Bladder microvascular endothelial cell (primary cell): ENCODE measurements around the gene SLC12A6. TPM values are rescaled to one million over a fixed set of nuclear protein-coding genes. Genes with fewer than 3 reads are reported as not detected.

ENCODE experiments used
- total RNA-seq: library from RNA; depleted of rRNA; stranded (reverse); fragments of >200 nt; gene quantifications from 2 replicates; pipeline ENCODE4 v1.2.3, GENCODE V29; 2014

SLC12A6 gene
- total RNA-seq = 15.2 and 34.8 TPM in 2 replicates

DNA sequence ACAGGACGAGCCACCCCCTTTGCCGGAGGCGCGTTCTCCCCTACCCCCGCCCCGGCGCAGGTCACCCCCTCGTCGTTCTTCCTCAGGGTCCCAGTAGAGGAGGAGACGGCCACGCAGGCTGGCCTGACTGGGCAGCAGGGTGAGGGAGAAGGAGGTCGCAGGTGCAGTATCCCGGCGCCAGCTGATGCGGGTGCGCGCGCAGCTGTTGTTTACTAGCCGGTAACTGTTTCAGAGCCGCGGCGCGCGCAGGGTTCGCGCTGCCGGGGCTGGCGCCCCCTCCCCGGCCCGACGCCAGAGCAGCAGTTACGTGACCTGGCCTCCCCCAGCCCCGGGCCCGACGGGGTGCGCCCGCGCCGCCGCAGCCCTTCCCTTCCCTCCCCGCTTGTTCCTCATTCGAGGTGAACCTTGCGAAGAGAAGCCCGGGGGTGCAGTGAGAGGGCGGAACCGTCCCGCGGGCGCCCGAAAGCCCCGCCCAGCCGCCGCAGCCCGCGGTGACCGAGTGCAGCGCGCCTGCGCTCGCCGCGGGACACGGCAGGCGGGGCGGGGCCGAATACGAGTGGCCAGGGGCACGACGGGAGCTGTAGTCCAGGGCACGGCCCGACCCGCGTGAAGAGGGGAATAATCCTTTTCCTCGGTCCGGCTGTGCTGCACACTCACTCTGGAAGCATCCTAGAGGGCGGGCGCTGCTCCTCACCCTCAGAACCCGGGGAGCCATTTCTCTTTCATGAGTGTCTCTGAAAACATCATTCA, at the start of gene SLC12A6:
Gene SLC12A6, minus strand, starts transcription at position 225 of the 750 bp plus-strand sequence. CDS start 1,101 bp downstream, outside the sequence.

GRCh38 chr15:34367101-34368081, 29.8 kb upstream of the SLC12A6 start, which contains the start of gene LPCAT4:
LPCAT4 (minus strand) TSS chr15:34367196; CDS start chr15:34367100, 96 bp downstream.

GRCh38 chr15:34342737-34343575, 5.4 kb upstream of the SLC12A6 start, which contains the start of the genes NOP10 and NUTM1:
NOP10 (minus strand) TSS chr15:34343136; CDS start chr15:34343073, 63 bp downstream.
NUTM1 (plus strand) TSS chr15:34343315; CDS start chr15:34343697, 382 bp downstream.

DNA sequence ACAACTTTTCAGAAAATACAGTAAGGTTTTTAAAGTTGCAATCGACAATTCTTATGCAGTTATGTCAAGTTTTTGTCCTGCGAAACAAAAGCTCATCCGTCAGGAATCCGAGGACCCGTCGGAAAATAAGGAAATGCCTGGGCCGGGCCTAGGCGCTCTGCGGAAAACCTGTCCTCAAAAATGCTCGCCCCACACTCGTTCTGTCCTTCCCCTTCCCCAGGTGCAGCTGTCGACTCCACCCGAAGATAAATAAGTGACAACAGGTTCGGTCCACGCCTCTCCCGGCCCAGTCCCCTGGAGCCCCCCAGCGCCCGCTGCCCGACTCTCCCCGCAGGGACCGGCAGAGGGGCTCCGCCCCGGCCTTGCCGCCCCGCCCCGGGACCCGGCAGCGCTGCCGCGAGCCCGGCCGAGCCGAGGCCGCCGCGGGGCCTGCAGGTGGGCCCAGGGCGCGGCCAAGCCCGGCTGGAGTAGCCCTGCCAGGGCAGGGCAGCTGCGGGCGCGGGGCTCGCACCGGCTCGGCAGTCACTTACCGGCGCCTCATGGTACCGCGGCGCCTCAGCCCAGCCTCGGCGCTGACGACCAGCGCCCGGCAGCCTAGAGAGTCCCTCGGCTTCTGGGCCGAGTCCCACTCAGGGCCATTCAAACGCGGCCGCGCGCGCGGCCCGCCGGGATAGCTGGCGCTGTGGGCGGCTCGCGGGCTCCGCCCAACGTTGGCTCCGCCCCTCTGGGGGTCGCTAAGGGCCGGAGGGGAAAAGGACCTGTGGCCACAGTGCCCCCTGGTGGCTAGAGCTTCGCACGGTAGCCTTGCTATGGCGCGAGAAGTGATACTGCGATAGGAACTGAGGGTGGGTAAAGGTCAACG, 127.9 kb downstream of the SLC12A6 start, which contains the start of gene KATNBL1:
Gene KATNBL1, minus strand, starts transcription at position 676 of the 862 bp plus-strand sequence. CDS start 46,420 bp downstream, outside the sequence.

Other genes starting within 250 kb of the SLC12A6 start
- gene EMC7, start 235.9 kb downstream of the SLC12A6 start, total RNA-seq = 25.3 and 42.8 TPM in 2 replicates
- gene PGBD4, start 235.7 kb downstream of the SLC12A6 start, total RNA-seq = 0.65 and 1.9 TPM in 2 replicates
- 28.7 and 48.5 TPM in 2 replicates for gene KATNBL1, start 127.7 kb downstream of the SLC12A6 start, total RNA-seq
- gene EMC4, start 112.8 kb downstream of the SLC12A6 start, total RNA-seq = 148 and 184 TPM in 2 replicates
- 182 and 189 TPM in 2 replicates for gene NOP10, start 5.4 kb upstream of the SLC12A6 start, total RNA-seq
- not detected in 2 replicates for gene NUTM1, start 5.5 kb upstream of the SLC12A6 start, total RNA-seq
- 6.6 and 9.4 TPM in 2 replicates for gene LPCAT4, start 29.4 kb upstream of the SLC12A6 start, total RNA-seq
- gene GOLGA8A, start 100.0 kb upstream of the SLC12A6 start, total RNA-seq = 4.9 and 12.8 TPM in 2 replicates
- gene GOLGA8B, start 245.9 kb upstream of the SLC12A6 start, total RNA-seq = 5.5 and 7.4 TPM in 2 replicates